Astrocyte (in vitro differentiated cells and primary cell): ENCODE measurements around the gene MIXL1. TPM values are rescaled to one million over a fixed set of nuclear protein-coding genes. Genes with fewer than 3 reads are reported as not detected.

Experiments used
- DNase-seq: peaks from one replicate; pipeline ENCODE4 v3.0.0-alpha.2; 2010; ENCODE audit warnings: low read depth
- FAIRE-seq: peaks from 2 replicates; lab custom pipeline; 2011; peaks lifted over from hg19 to GRCh38; lab: Jason Lieb, UNC
- H2AFZ ChIP-seq: 2 replicates; pipeline ENCODE4 v1.6.0; 2012; ENCODE audit warnings: low read depth, low read length, inconsistent platforms
- H3K27ac ChIP-seq: 2 replicates; pipeline ENCODE4 v1.5.1; 2011; ENCODE audit warnings: low read depth, low read length, inconsistent platforms
- H3K27me3 ChIP-seq: 2 replicates; pipeline ENCODE4 v1.6.0; 2011; ENCODE audit warnings: low read length, inconsistent platforms; ENCODE audit not compliant: insufficient read depth
- H3K36me3 ChIP-seq: 2 replicates; pipeline ENCODE4 v1.5.1; 2011; ENCODE audit warnings: low read length, inconsistent platforms; ENCODE audit not compliant: insufficient read depth
- H3K4me1 ChIP-seq: 2 replicates; pipeline ENCODE4 v1.5.1; 2011; ENCODE audit warnings: low read length, inconsistent platforms; ENCODE audit not compliant: insufficient read depth
- H3K4me2 ChIP-seq: 2 replicates; pipeline ENCODE4 v1.6.0; 2012; ENCODE audit warnings: low read length, inconsistent platforms
- H3K4me3 ChIP-seq: 2 replicates; pipeline ENCODE4 v1.5.1; 2011; ENCODE audit warnings: low read depth, mild to moderate bottlenecking, low read length, inconsistent platforms; ENCODE audit not compliant: insufficient read depth
- H3K79me2 ChIP-seq: 2 replicates; pipeline ENCODE4 v1.6.0; 2012; ENCODE audit warnings: mild to moderate bottlenecking, low read length, inconsistent platforms; ENCODE audit not compliant: insufficient read depth
- H3K9ac ChIP-seq: 2 replicates; pipeline ENCODE4 v1.6.0; 2012; ENCODE audit warnings: mild to moderate bottlenecking, low read length, inconsistent platforms
- H3K9me3 ChIP-seq: 2 replicates; pipeline ENCODE4 v1.5.1; 2012; ENCODE audit warnings: low read depth, mild to moderate bottlenecking, low read length, inconsistent platforms; ENCODE audit not compliant: insufficient read depth
- H4K20me1 ChIP-seq: 2 replicates; pipeline ENCODE4 v1.6.0; 2012; ENCODE audit warnings: low read length, inconsistent platforms; ENCODE audit not compliant: insufficient read depth
- H3K27ac Mint-ChIP-seq: one replicate; pipeline ENCODE4 v1.8.0; 2021; ENCODE audit warnings: mild to moderate bottlenecking, mixed read lengths; ENCODE audit not compliant: unreplicated experiment
- H3K27me3 Mint-ChIP-seq: one replicate; pipeline ENCODE4 v1.8.0; 2021; ENCODE audit warnings: low read depth, mixed read lengths; ENCODE audit not compliant: unreplicated experiment
- H3K36me3 Mint-ChIP-seq: one replicate; pipeline ENCODE4 v1.8.0; 2021; ENCODE audit warnings: low read depth, mixed read lengths; ENCODE audit not compliant: unreplicated experiment
- H3K4me1 Mint-ChIP-seq: one replicate; pipeline ENCODE4 v1.8.0; 2021; ENCODE audit warnings: low read depth, mixed read lengths; ENCODE audit not compliant: unreplicated experiment
- H3K4me3 Mint-ChIP-seq: one replicate; pipeline ENCODE4 v1.8.0; 2021; ENCODE audit warnings: mild to moderate bottlenecking, moderate library complexity, mixed read lengths; ENCODE audit not compliant: unreplicated experiment
- H3K9me3 Mint-ChIP-seq: one replicate; pipeline ENCODE4 v1.8.0; 2021; ENCODE audit warnings: mild to moderate bottlenecking, mixed read lengths; ENCODE audit not compliant: unreplicated experiment
- CTCF ChIP-seq: IDR thresholded peaks from 2 replicates; pipeline ENCODE4 v1.5.1; 2011; ENCODE audit warnings: low read depth, mild to moderate bottlenecking, inconsistent platforms, low read length, moderate library complexity; ENCODE audit not compliant: insufficient read depth
- EZH2 ChIP-seq: IDR thresholded peaks from 2 replicates; pipeline ENCODE4 v1.6.1; 2012; ENCODE audit warnings: mild to moderate bottlenecking, low read length, inconsistent platforms; ENCODE audit not compliant: insufficient read depth
- total RNA-seq: library from RNA; stranded (reverse); gene quantifications from 2 replicates; pipeline ENCODE4 v1.2.1, GENCODE V29; 2021

Gene MIXL1
- total RNA-seq, 1 donor from 2014 or later, result 0.16 TPM

- Histone ChIP-seq H4K20me1 (no peaks in the 10 kb centered on the region), H3K36me3 (no peaks in the 10 kb centered on the region), H2AFZ (no peak overlapping the region), H3K4me2 (no peak overlapping the region), H3K9ac (no peak overlapping the region), H3K9me3 (no peaks in the 10 kb centered on the region), H3K79me2 (no peaks in the 10 kb centered on the region), H3K27ac (no peak overlapping the region), H3K27me3 (no peaks in the 10 kb centered on the region), H3K4me3 (no peak overlapping the region), H3K4me1 (no peaks in the 10 kb centered on the region)
- Mint-ChIP-seq H3K4me1 (peaks cover 3% of the 10 kb centered on the region), H3K36me3 (no peaks in the 10 kb centered on the region), H3K27ac (no peak overlapping the region), H3K4me3 (no peak overlapping the region), H3K27me3 (peaks cover 12% of the 10 kb centered on the region), H3K9me3 (no peaks in the 10 kb centered on the region)
- no peak for TF ChIP-seq CTCF
- TF ChIP-seq EZH2, result no peak
- FAIRE-seq (no peak), DNase-seq (no peak)
Measured at GRCh38 chr1:226212545-226212944, 10.9 kb upstream of the MIXL1 start.

GRCh38 chr1:226215239-226215638, 8.2 kb upstream of the MIXL1 start:
- Histone ChIP-seq H3K27ac (no peak overlapping the region), H3K9me3 (no peaks in the 10 kb centered on the region), H3K36me3 (no peaks in the 10 kb centered on the region), H3K79me2 (no peaks in the 10 kb centered on the region), H3K4me3 (no peak overlapping the region), H3K4me1 (no peaks in the 10 kb centered on the region), H2AFZ (no peak overlapping the region), H4K20me1 (no peaks in the 10 kb centered on the region), H3K4me2 (no peak overlapping the region), H3K9ac (no peak overlapping the region), H3K27me3 (no peaks in the 10 kb centered on the region)
- H3K36me3 Mint-ChIP-seq, result no peaks in the 10 kb centered on the region
- no peaks in the 10 kb centered on the region for H3K9me3 Mint-ChIP-seq
- DNase-seq (no peak), FAIRE-seq (no peak)
- H3K4me3 Mint-ChIP-seq, result no peak overlapping the region
- TF ChIP-seq EZH2, result no peak
- TF ChIP-seq CTCF, result no peak
- peak overlapping the region; percentile 18 for H3K27ac Mint-ChIP-seq
- H3K4me1 Mint-ChIP-seq, result peaks cover 3% of the 10 kb centered on the region
- peaks cover 8% of the 10 kb centered on the region for H3K27me3 Mint-ChIP-seq

- Mint-ChIP-seq H3K4me3 (no peak overlapping the region), H3K27ac (no peak overlapping the region), H3K36me3 (no peaks in the 10 kb centered on the region), H3K9me3 (no peaks in the 10 kb centered on the region), H3K4me1 (peaks cover 3% of the 10 kb centered on the region), H3K27me3 (peaks cover 3% of the 10 kb centered on the region)
- no peaks in the 10 kb centered on the region for H3K9me3 ChIP-seq
- H3K4me3 ChIP-seq, result no peak overlapping the region
- TF ChIP-seq EZH2, result no peak
- no peak for TF ChIP-seq CTCF
- no peak for DNase-seq
- no peak overlapping the region for H3K9ac ChIP-seq
- no peaks in the 10 kb centered on the region for H3K4me1 ChIP-seq
- no peak for FAIRE-seq
- H3K79me2 ChIP-seq, result no peaks in the 10 kb centered on the region
- H3K4me2 ChIP-seq, result no peak overlapping the region
- H2AFZ ChIP-seq, result no peak overlapping the region
- no peaks in the 10 kb centered on the region for H3K27me3 ChIP-seq
- no peaks in the 10 kb centered on the region for H4K20me1 ChIP-seq
- no peak overlapping the region for H3K27ac ChIP-seq
- H3K36me3 ChIP-seq, result no peaks in the 10 kb centered on the region
Measured at GRCh38 chr1:226216056-226216455, 7.4 kb upstream of the MIXL1 start.
